ENCODE results near the gene FSHR. TPM values are rescaled to one million over a fixed set of nuclear protein-coding genes. Genes with fewer than 3 reads are reported as not detected.

Gene FSHR
- total RNA-seq, 2 donors from 2014 or later = 13.6 TPM; not detected in 1

DNA sequence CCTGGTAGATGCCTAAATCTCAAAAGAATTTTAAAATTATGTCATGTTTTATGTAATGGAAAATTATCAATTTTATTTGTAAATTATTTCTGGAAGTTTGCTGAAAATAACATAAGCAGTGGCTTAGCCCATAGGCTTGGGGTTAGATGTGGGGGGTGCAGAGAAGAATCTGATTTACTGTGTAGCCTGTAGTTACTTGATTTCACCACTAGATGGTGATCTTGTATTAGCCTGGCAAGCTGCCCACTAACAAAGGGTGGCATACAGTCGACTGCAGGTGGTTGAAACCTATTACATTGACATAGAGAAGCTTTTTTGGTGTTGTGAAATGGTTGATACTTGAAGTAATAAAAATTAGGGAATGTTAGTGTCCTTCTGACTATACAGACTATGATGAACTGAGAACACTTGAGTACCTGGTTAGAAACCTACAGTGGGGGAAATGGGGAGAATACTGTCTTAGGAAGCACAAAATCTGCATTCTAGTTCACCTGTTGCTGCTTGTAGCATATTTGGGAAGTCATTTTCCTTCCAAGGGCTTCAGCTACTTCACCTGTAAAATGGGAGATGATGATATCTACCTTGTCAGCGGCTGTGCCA lies 207.8 kb downstream of the FSHR start:
- intact Hi-C loops (cut with DNase I) = no loop called here
- no peaks in the 10 kb centered on the region for H3K36me3 ChIP-seq
- peak; percentile 42 for DNase-seq (ENCODE audit: low spot score)

DNA sequence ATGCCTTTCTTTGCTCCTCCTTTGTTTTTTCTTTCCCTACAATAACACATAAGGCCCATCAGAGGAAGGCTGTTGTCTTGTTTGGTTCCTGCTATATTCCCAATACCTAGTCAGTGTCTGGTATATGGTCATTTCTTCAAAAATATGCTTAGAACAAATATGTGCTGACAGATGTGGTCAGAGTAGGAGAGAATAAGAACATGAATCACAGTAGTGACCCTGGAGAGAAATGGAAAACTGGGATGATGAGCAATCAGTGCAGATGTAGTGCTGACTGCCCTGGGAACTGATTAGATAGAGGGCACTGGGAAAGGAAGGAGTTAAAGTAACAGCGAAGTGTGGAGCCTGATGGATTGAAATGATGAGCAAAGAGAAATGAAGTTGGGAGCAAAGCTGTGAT lies 209.4 kb downstream of the FSHR start:
- no peak overlapping the region for H3K27ac ChIP-seq
- no peak for DNase-seq (ENCODE audit: low spot score)
- no peaks in the 10 kb centered on the region for H3K36me3 ChIP-seq
- no peak for TF ChIP-seq POLR2A (IDR thresholded peaks at IDR 0.05)
- TF ChIP-seq, protein P1, sequence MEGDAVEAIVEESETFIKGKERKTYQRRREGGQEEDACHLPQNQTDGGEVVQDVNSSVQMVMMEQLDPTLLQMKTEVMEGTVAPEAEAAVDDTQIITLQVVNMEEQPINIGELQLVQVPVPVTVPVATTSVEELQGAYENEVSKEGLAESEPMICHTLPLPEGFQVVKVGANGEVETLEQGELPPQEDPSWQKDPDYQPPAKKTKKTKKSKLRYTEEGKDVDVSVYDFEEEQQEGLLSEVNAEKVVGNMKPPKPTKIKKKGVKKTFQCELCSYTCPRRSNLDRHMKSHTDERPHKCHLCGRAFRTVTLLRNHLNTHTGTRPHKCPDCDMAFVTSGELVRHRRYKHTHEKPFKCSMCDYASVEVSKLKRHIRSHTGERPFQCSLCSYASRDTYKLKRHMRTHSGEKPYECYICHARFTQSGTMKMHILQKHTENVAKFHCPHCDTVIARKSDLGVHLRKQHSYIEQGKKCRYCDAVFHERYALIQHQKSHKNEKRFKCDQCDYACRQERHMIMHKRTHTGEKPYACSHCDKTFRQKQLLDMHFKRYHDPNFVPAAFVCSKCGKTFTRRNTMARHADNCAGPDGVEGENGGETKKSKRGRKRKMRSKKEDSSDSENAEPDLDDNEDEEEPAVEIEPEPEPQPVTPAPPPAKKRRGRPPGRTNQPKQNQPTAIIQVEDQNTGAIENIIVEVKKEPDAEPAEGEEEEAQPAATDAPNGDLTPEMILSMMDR (IDR thresholded peaks at IDR 0.05) = no peak
- TF ChIP-seq POLR2AphosphoS5 (IDR thresholded peaks at IDR 0.05) = no peak
- H3K4me1 ChIP-seq (replicated peaks) = no peaks in the 10 kb centered on the region
- intact Hi-C loops (cut with DNase I) = no loop called here
- WGBS = 91% methylated on average over 1 of the region's 1 CpG
- no peak overlapping the region for H3K4me3 ChIP-seq
- H3K9me3 ChIP-seq = no peaks in the 10 kb centered on the region
- H3K27me3 ChIP-seq (replicated peaks; ENCODE audit: insufficient read depth) = no peaks in the 10 kb centered on the region

More for the DNA sequence above, 207.8 kb downstream of the FSHR start:
- peak; percentile 53 for TF ChIP-seq POLR2AphosphoS5 (IDR thresholded peaks at IDR 0.05)
- TF ChIP-seq, protein P1 (IDR thresholded peaks at IDR 0.05) = peak; percentile 59 to 89 (median 84)
- TF ChIP-seq POLR2A (IDR thresholded peaks at IDR 0.05) = no peak
- no peaks in the 10 kb centered on the region for H3K4me1 ChIP-seq (replicated peaks)
- no peaks in the 10 kb centered on the region for H3K27me3 ChIP-seq (replicated peaks; ENCODE audit: insufficient read depth)
- 44% methylated on average over 2 of the region's 2 CpGs for WGBS
- no peak overlapping the region for H3K4me3 ChIP-seq
- no peaks in the 10 kb centered on the region for H3K9me3 ChIP-seq
- H3K27ac ChIP-seq = no peak overlapping the region

DNA sequence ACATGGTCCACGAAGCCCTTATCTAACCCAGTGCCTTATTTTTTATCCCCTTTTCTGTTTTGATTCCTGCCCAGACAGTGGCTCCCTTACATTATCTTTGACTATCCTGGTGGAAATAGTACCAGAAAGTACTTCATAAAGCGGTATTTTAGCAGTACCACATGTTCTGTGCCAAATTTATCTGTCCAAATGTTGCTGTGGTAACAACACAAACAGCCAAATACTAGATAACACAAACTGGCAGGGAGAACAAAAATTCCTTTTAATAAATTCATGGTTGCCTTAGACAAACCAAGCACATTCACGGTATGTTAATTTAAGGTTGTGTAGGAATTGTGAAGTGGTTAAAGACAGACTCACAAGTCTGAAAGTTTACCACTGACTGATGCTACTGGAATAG lies 210.9 kb downstream of the FSHR start:
- Histone ChIP-seq H3K27ac (no peak overlapping the region), H3K4me1 (replicated peaks) (no peaks in the 10 kb centered on the region), H3K9me3 (no peaks in the 10 kb centered on the region), H3K36me3 (no peaks in the 10 kb centered on the region), H3K4me3 (no peak overlapping the region), H3K27me3 (replicated peaks; ENCODE audit: insufficient read depth) (no peaks in the 10 kb centered on the region)
- intact Hi-C loops (cut with DNase I) = no loop called here
- DNase-seq (ENCODE audit: low spot score) = no peak
- 60% methylated on average over 3 of the region's 3 CpGs for WGBS
- no peak for TF ChIP-seq POLR2AphosphoS5 (IDR thresholded peaks at IDR 0.05)
- TF ChIP-seq, protein P1 (IDR thresholded peaks at IDR 0.05) = no peak
- no peak for TF ChIP-seq POLR2A (IDR thresholded peaks at IDR 0.05)

DNA sequence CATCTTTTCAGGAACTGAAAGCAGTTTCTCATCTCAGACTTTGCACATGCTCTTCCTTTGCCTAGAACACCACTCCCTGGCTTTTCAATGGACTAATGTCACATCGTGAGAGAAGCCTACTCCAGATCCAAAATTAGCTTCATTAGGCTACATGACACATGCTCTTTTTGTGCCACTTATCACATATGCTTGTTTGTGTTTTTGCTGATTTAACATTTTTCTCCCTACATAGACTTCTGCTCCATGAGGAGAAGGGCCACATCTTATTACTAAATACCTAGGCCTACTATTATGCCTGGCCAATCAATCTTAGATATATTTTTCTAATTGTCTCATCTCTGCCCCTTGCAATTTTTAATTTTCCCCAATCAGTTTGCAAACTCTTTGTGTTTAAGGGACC lies 212.4 kb downstream of the FSHR start:
- no peak for TF ChIP-seq POLR2A (IDR thresholded peaks at IDR 0.05)
- TF ChIP-seq, protein P1 (IDR thresholded peaks at IDR 0.05) = no peak
- TF ChIP-seq POLR2AphosphoS5 (IDR thresholded peaks at IDR 0.05) = no peak
- Histone ChIP-seq H3K9me3 (no peaks in the 10 kb centered on the region), H3K27me3 (replicated peaks; ENCODE audit: insufficient read depth) (no peaks in the 10 kb centered on the region), H3K4me3 (no peak overlapping the region), H3K27ac (no peak overlapping the region), H3K36me3 (no peaks in the 10 kb centered on the region), H3K4me1 (replicated peaks) (no peaks in the 10 kb centered on the region)
- DNase-seq (ENCODE audit: low spot score) = no peak
- 75% methylated on average over 1 of the region's 1 CpG for WGBS
- intact Hi-C loops (cut with DNase I) = no loop called here

DNA sequence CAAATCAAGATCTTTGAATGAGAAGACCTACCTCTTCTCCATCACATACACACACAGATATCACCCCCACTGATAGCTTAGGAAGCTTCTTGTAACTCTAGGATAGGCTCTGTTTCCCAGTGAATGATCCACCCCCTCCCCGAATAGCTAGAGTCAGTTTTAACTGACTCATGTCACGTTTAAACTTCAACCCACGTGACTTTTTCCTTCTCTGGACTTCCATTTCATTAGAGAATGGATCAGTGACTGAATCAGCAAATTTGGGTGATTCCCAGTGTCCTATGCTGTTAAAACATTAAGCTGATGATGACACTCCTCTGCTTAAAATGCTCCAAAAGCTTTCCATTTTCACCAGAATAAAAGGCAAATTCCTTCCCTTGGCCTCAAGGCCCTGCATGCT lies 212.9 kb downstream of the FSHR start:
- intact Hi-C loops (cut with DNase I) = no loop called here
- TF ChIP-seq, protein P1 (IDR thresholded peaks at IDR 0.05) = no peak
- TF ChIP-seq POLR2AphosphoS5 (IDR thresholded peaks at IDR 0.05) (no peak), POLR2A (IDR thresholded peaks at IDR 0.05) (no peak)
- no peaks in the 10 kb centered on the region for H3K36me3 ChIP-seq
- H3K27ac ChIP-seq = no peak overlapping the region
- no peaks in the 10 kb centered on the region for H3K9me3 ChIP-seq
- no peaks in the 10 kb centered on the region for H3K4me1 ChIP-seq (replicated peaks)
- DNase-seq (ENCODE audit: low spot score) = no peak
- WGBS = 86% methylated on average over 3 of the region's 3 CpGs
- H3K27me3 ChIP-seq (replicated peaks; ENCODE audit: insufficient read depth) = no peaks in the 10 kb centered on the region
- H3K4me3 ChIP-seq = no peak overlapping the region

Measured in prostate gland (tissue), 2 donors.